WTC11 (cell line): ENCODE measurements around the gene HTRA2.

Source experiments
- CTCF ChIP-seq: fragments of 200-600 bp; IDR thresholded peaks from 2 replicates; pipeline ENCODE4 v1.8.0; 2022; ENCODE audit warnings: antibody characterized with exemption
- E2F1 ChIP-seq: sonication (generic); formaldehyde crosslinking; IDR thresholded peaks from 2 replicates; pipeline ENCODE4 v1.8.0; 2022; ENCODE audit warnings: mild to moderate bottlenecking, missing genetic modification reagents
- E2F5 ChIP-seq: sonication (generic); formaldehyde crosslinking; IDR thresholded peaks from 2 replicates; pipeline ENCODE4 v1.8.1; 2022; ENCODE audit warnings: mild to moderate bottlenecking, moderate library complexity, missing genetic modification reagents
- ESRRA ChIP-seq: sonication (generic); formaldehyde crosslinking; IDR thresholded peaks from 2 replicates; pipeline ENCODE4 v1.8.1; 2022; ENCODE audit warnings: mild to moderate bottlenecking, missing genetic modification reagents, borderline replicate concordance
- ETV6 ChIP-seq: sonication (generic); formaldehyde crosslinking; IDR thresholded peaks from 2 replicates; pipeline ENCODE4 v1.8.1; 2022; ENCODE audit warnings: mild to moderate bottlenecking, missing genetic modification reagents
- HMGXB4 ChIP-seq: sonication (generic); formaldehyde crosslinking; IDR thresholded peaks from 2 replicates; pipeline ENCODE4 v1.8.1; 2023; ENCODE audit warnings: mild to moderate bottlenecking, moderate library complexity, missing genetic modification reagents
- IRF1 ChIP-seq: sonication (generic); formaldehyde crosslinking; IDR thresholded peaks from 2 replicates; pipeline ENCODE4 v1.8.0; 2023; ENCODE audit warnings: missing genetic modification reagents
- MAX ChIP-seq: sonication (generic); formaldehyde crosslinking; IDR thresholded peaks from 2 replicates; pipeline ENCODE4 v1.8.0; 2022; ENCODE audit warnings: mild to moderate bottlenecking, missing genetic modification reagents
- NR2C2 ChIP-seq: sonication (generic); formaldehyde crosslinking; IDR thresholded peaks from 2 replicates; pipeline ENCODE4 v1.8.0; 2022; ENCODE audit warnings: mild to moderate bottlenecking, missing genetic modification reagents
- NR3C1 ChIP-seq: sonication (generic); formaldehyde crosslinking; conservative IDR thresholded peaks from 2 replicates; pipeline ENCODE4 v1.8.1; 2023; ENCODE audit warnings: low read depth, mild to moderate bottlenecking, missing genetic modification reagents
- SMAD3 ChIP-seq: sonication (generic); formaldehyde crosslinking; IDR thresholded peaks from 2 replicates; pipeline ENCODE4 v1.8.0; 2022; ENCODE audit warnings: missing genetic modification reagents, mild to moderate bottlenecking, borderline replicate concordance
- ZNF263 ChIP-seq: sonication (generic); formaldehyde crosslinking; IDR thresholded peaks from 2 replicates; pipeline ENCODE4 v1.8.1; 2022; ENCODE audit warnings: low read depth, mild to moderate bottlenecking, moderate library complexity, missing genetic modification reagents
- ZNF532 ChIP-seq: fragments of 250-450 bp; sonication (Bioruptor Pico); IDR thresholded peaks from 2 replicates; pipeline ENCODE4 v1.9.0; 2021; ENCODE audit warnings: mild to moderate bottlenecking, borderline replicate concordance

GRCh38 chr2:74567881-74568280 is 38.1 kb downstream of the HTRA2 start:
- TF ChIP-seq CTCF (no peak), MAX (CRISPR knock-in tag) (no peak), HMGXB4 (no peak), E2F5 (CRISPR knock-in tag) (no peak), ZNF263 (CRISPR knock-in tag) (no peak), ZNF532 (CRISPR knock-in tag) (no peak), SMAD3 (CRISPR knock-in tag) (no peak), ETV6 (no peak), IRF1 (no peak), ESRRA (CRISPR knock-in tag) (no peak), NR3C1 (CRISPR knock-in tag) (no peak), NR2C2 (CRISPR knock-in tag) (no peak), E2F1 (CRISPR knock-in tag) (no peak)
